GM06990 (cell line): ENCODE data around the gene NLRC3.

Source experiments
- DNase-seq: peaks from one replicate; pipeline ENCODE4 v3.0.0-alpha.2; 2011; ENCODE audit not compliant: insufficient read length; ENCODE audit errors: extremely low read depth
- H3K27me3 ChIP-seq: replicated peaks from 2 replicates; pipeline ENCODE4 v1.6.0; 2011; ENCODE audit warnings: low read length; ENCODE audit not compliant: control insufficient read depth, insufficient read depth
- H3K36me3 ChIP-seq: 2 replicates; pipeline ENCODE4 v1.5.1; 2011; ENCODE audit warnings: low read length; ENCODE audit not compliant: control insufficient read depth, insufficient read depth
- H3K4me3 ChIP-seq: replicated peaks from 2 replicates; pipeline ENCODE4 v1.5.1; 2011; ENCODE audit warnings: low read depth, mild to moderate bottlenecking, control low read depth, low read length
- CTCF ChIP-seq: IDR thresholded peaks from 2 replicates; pipeline ENCODE4 v1.5.1; 2011; ENCODE audit warnings: low read length, control low read depth, mild to moderate bottlenecking, inconsistent platforms; ENCODE audit not compliant: insufficient read depth, poor library complexity, severe bottlenecking

The NLRC3 gene

GRCh38 chr16:3536851-3537250, 40.4 kb downstream of the NLRC3 start:
- H3K27me3 ChIP-seq = no peaks in the 10 kb centered on the region
- no peak for TF ChIP-seq CTCF

GRCh38 chr16:3536271-3536731, 40.9 kb downstream of the NLRC3 start:
- no peak for DNase-seq
- no peak overlapping the region for H3K4me3 ChIP-seq
- no peak for TF ChIP-seq CTCF
- peaks cover 2% of the 10 kb centered on the region; the same call in 1 of the 2 replicates for H3K36me3 ChIP-seq
- no peaks in the 10 kb centered on the region for H3K27me3 ChIP-seq

More at GRCh38 chr16:3536851-3537250, 40.4 kb downstream of the NLRC3 start:
- DNase-seq = no peak
- Histone ChIP-seq H3K4me3 (no peak overlapping the region), H3K36me3 (peaks cover 7% of the 10 kb centered on the region)

GRCh38 chr16:3534126-3534525, 43.1 kb downstream of the NLRC3 start:
- no peak for DNase-seq
- H3K27me3 ChIP-seq = no peaks in the 10 kb centered on the region
- H3K4me3 ChIP-seq = no peak overlapping the region
- H3K36me3 ChIP-seq = peaks cover 3% of the 10 kb centered on the region; the same call in 1 of the 2 replicates
- TF ChIP-seq CTCF = no peak

- no peaks in the 10 kb centered on the region for H3K27me3 ChIP-seq
- peaks cover 3% of the 10 kb centered on the region for H3K36me3 ChIP-seq
- H3K4me3 ChIP-seq = no peak overlapping the region
- no peak for TF ChIP-seq CTCF
- DNase-seq = no peak
These were observed 44.5 kb downstream of the NLRC3 start for GRCh38 chr16:3532741-3533140.

- TF ChIP-seq CTCF = no peak
- no peak for DNase-seq
- H3K27me3 ChIP-seq = no peaks in the 10 kb centered on the region
- no peak overlapping the region for H3K4me3 ChIP-seq
- peaks cover 3% of the 10 kb centered on the region for H3K36me3 ChIP-seq
These were observed 46.8 kb downstream of the NLRC3 start for GRCh38 chr16:3530371-3530914.

- DNase-seq = no peak
These were observed 48.0 kb downstream of the NLRC3 start for GRCh38 chr16:3529175-3529574.

More at GRCh38 chr16:3529175-3529574, 48.0 kb downstream of the NLRC3 start:
- H3K36me3 ChIP-seq = peaks cover 3% of the 10 kb centered on the region
- no peaks in the 10 kb centered on the region for H3K27me3 ChIP-seq
- H3K4me3 ChIP-seq = no peak overlapping the region
- no peak for TF ChIP-seq CTCF
